ENCODE data around the gene SERPING1. TPM values are rescaled to one million over a fixed set of nuclear protein-coding genes. Genes with fewer than 3 reads are reported as not detected.

Gene SERPING1
- total RNA-seq, 1 experiment from 2014 or later = not detected

Other genes with a start within 250 kb of the SERPING1 start
- not detected in 2 replicates for gene PRG3, start 216.5 kb upstream of the SERPING1 start, total RNA-seq (2014; rRNA removed; shearing (Covaris generic); ENCODE audit: low replicate concordance)
- not detected in 2 replicates for gene PRG2, start 207.0 kb upstream of the SERPING1 start, total RNA-seq (2014; rRNA removed; shearing (Covaris generic); ENCODE audit: low replicate concordance)
- gene SLC43A3, start 170.6 kb upstream of the SERPING1 start, total RNA-seq (2014; rRNA removed; shearing (Covaris generic); ENCODE audit: low replicate concordance) = 0.41 and 0.67 TPM in 2 replicates
- gene RTN4RL2, start 137.2 kb upstream of the SERPING1 start, total RNA-seq (2014; rRNA removed; shearing (Covaris generic); ENCODE audit: low replicate concordance) = not detected in 2 replicates
- not detected in 2 replicates for gene SLC43A1, start 82.0 kb upstream of the SERPING1 start, total RNA-seq (2014; rRNA removed; shearing (Covaris generic); ENCODE audit: low replicate concordance)
- 27.5 and 40.9 TPM in 2 replicates for gene TIMM10, start 66.9 kb upstream of the SERPING1 start, total RNA-seq (2014; rRNA removed; shearing (Covaris generic); ENCODE audit: low replicate concordance)
- gene SMTNL1, start 60.1 kb upstream of the SERPING1 start, total RNA-seq (2014; rRNA removed; shearing (Covaris generic); ENCODE audit: low replicate concordance) = not detected in 2 replicates
- gene UBE2L6, start 30.0 kb upstream of the SERPING1 start, total RNA-seq (2014; rRNA removed; shearing (Covaris generic); ENCODE audit: low replicate concordance) = 30.8 and 46.5 TPM in 2 replicates
- 0.14 TPM in 1 of 2 replicates, not detected in the other for gene YPEL4, start 52.2 kb downstream of the SERPING1 start, total RNA-seq (2014; rRNA removed; shearing (Covaris generic); ENCODE audit: low replicate concordance)
- gene CLP1, start 60.1 kb downstream of the SERPING1 start, total RNA-seq (2014; rRNA removed; shearing (Covaris generic); ENCODE audit: low replicate concordance) = 12.6 and 13.2 TPM in 2 replicates
- gene ZDHHC5, start 70.4 kb downstream of the SERPING1 start, total RNA-seq (2014; rRNA removed; shearing (Covaris generic); ENCODE audit: low replicate concordance) = 36.9 and 50.6 TPM in 2 replicates
- 14.9 and 32.0 TPM in 2 replicates for gene MED19, start 114.5 kb downstream of the SERPING1 start, total RNA-seq (2014; rRNA removed; shearing (Covaris generic); ENCODE audit: low replicate concordance)
- gene TMX2, start 114.9 kb downstream of the SERPING1 start, total RNA-seq (2014; rRNA removed; shearing (Covaris generic); ENCODE audit: low replicate concordance) = 82.1 and 92.7 TPM in 2 replicates
- 263 and 290 TPM in 2 replicates for gene SELENOH, start 143.8 kb downstream of the SERPING1 start, total RNA-seq (2014; rRNA removed; shearing (Covaris generic); ENCODE audit: low replicate concordance)
- gene BTBD18, start 154.1 kb downstream of the SERPING1 start, total RNA-seq (2014; rRNA removed; shearing (Covaris generic); ENCODE audit: low replicate concordance) = not detected in 2 replicates
- 22.3 and 44.3 TPM in 2 replicates for gene CTNND1, start 164.1 kb downstream of the SERPING1 start, total RNA-seq (2014; rRNA removed; shearing (Covaris generic); ENCODE audit: low replicate concordance)